Activated CD8-positive, alpha-beta memory T cell treated with anti-CD3 and anti-CD28 coated beads, Interleukin-2, amount 50 U/mL, for 1 hour (primary cell): ENCODE measurements around the gene RHOXF2.
"Not testable (repeated sequence)": the region's sequence is repeated elsewhere in the genome, so short reads cannot be mapped to it uniquely, and the experiment has no call there.

Source experiments
- DNase-seq: peaks from one replicate; pipeline ENCODE4 v3.0.0-alpha.2; 2020; ENCODE audit errors: extremely low read depth

RHOXF2 gene

GRCh38 chrX:120158313-120158712 is at the start of gene RHOXF2:
Gene RHOXF2, plus strand, starts transcription at chrX:120158613. Its CDS starts 138 bp downstream, at chrX:120158751.
- not testable (repeated sequence) for DNase-seq

- DNase-seq: no peak
These were observed 49.0 kb upstream of the RHOXF2 start for GRCh38 chrX:120109378-120109777.

DNA sequence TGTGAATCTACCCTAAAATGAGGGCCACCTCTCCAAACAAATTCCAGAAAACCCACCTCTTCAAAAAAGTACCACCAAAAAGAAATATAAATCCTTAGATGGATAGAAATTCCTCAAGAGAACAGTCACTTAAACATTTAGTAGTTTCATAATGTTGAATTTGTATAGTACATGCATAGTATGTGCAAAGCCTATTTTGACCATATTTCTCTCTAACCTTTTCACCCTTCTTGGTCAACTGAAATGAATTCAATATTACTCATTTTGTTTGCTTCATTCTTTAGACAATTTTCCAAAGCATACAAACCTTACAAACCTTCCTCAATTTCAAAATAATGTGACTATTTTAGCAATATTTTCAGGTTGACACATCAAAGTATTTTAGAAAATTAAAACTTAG is 46.8 kb upstream of the RHOXF2 start:
- no peak for DNase-seq

GRCh38 chrX:120115438-120115963 is 42.9 kb upstream of the RHOXF2 start, which contains the start of gene RHOXF1:
Gene RHOXF1, minus strand, starts transcription at chrX:120115913. Its CDS starts 51 bp downstream, at chrX:120115862.
- DNase-seq: no peak

GRCh38 chrX:120120223-120120622 is 38.2 kb upstream of the RHOXF2 start:
- DNase-seq: no peak

- DNase-seq: no peak
These were observed 33.0 kb upstream of the RHOXF2 start for GRCh38 chrX:120125444-120125843.

- not testable (repeated sequence) for DNase-seq
These were observed 30.0 kb upstream of the RHOXF2 start for GRCh38 chrX:120128306-120128846.

DNA sequence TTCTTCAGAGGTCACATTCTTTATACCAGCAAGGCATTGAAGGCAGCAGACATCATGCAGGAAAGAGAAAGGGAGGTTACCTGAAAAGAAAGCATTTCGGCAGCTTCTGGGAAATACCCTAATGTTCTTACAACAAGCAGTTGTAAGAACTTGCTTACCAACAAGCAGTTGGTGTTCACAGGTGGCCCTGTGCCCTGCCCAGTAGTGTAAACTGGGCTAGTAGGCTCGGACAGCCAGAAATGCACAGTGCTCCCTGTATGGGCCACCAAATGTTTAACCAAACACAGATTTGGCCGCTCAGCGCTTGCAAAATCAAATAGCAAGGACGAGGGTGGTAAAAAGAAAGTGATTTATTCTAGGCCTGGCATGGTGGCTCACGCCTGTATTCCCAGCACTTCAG is 22.3 kb upstream of the RHOXF2 start:
- DNase-seq: no peak

GRCh38 chrX:120136840-120137239 is 21.6 kb upstream of the RHOXF2 start:
- no peak for DNase-seq

DNA sequence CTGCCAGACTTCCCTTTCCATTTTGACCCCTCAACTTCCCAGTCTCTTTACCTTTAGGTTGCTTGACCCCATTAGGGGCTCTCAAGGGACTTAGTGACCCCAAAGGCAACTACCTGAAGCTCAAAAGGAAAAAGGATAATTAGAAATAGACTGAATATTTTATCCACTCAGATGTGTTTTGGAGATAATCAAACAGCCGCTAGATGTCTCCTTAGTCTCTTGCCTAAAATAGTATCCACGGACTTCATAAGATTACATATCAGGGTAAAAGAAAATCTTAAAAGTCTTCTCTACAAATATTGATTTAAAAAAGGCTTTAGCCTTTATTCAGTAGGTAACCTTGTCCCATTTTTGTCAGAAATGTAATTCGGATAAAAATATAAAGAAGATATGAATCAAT is 21.0 kb upstream of the RHOXF2 start:
- DNase-seq: no peak

DNA sequence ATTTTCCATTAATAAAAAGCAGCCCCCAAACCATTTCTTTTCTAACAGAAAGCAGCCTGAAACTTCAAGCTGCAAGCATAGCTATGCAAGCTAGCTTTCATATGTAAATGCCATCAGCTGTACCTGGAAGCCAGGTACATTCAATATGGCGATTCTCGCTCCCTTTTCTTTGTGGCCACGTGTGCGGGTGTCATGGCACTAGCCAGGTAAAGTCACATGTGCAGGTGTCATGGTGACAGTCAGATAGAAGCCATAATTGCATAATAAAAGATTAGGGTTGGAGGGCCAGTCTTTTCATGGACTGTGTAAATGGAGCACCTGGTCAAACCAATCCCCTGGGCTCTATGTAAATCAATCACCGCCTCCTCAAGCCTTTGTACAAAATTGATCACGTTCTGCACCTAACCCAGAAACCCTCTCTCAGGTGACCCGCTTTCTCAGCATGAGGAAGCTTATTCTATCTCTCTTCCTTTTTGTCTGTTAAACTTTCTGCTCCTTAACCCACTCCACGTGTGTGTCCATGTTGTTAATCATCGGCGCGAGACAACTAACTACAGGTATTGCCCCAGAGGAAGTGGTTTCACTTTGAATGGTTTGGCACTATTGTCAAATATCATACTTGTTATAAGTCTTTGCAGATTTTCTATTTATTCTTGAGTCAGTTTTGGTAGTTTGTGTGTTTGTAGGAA is 18.0 kb upstream of the RHOXF2 start:
- DNase-seq: no peak

DNA sequence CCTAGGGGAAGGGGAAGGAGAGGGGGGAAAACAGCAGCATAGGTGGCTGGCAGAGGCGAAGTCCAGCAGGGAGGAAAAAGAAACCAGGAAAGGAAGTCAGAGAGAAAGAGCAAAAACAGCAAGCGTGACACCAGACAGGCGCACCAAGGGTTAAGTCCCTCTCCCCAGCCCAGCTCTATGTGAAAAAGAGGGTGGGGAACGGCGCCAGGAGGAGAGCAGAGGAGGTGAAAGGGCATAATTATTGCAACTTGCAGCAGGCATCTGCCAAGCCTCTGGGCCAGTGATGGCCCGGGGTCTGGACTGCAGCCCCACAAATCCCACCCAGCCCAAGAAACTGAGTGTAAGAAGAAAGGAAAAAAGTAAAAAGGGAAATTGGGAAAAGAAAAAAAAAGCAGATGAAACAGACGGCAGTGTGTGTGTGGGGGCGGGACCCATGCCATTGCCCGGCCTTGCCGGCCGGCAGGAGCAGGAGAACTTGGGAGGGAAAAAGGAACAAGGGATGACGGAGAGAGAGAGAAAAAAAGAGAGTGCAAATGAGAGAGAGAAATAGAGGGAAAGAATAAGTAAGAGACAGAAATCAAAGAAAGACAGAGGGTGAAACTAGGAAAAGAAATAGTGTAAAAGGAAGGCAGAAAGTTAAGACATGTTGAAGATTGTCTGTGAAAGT is 14.1 kb upstream of the RHOXF2 start:
- no peak for DNase-seq

DNA sequence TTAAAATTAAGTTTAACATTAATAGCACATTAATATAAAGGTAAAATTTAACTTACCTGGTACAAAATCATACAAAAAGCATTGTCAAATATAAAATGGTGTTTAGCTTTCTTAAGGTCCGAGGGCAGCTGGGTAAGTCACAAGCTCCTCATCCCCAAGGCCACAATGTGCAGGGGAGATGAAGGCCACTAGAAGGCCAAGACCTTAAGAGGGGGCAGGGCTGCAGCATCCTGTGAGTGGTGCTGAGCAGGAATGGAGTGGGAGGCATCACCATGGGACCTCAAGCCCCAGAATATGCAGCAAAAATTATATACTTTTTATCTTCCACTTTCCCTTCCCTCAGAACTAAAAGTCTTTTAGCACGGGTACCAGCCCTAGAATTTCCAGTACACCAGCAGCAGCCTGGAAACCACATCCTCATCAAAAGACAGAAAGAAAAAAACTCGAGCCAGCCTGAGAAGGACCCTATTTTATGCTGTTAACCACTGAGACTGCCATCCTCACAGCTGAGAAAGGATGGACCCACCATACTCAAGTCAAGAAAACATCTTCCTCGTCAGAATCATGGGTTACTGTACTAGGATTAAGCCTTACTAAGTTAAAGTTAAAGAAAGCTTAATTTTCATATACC is 13.0 kb upstream of the RHOXF2 start:
- DNase-seq: no peak

DNA sequence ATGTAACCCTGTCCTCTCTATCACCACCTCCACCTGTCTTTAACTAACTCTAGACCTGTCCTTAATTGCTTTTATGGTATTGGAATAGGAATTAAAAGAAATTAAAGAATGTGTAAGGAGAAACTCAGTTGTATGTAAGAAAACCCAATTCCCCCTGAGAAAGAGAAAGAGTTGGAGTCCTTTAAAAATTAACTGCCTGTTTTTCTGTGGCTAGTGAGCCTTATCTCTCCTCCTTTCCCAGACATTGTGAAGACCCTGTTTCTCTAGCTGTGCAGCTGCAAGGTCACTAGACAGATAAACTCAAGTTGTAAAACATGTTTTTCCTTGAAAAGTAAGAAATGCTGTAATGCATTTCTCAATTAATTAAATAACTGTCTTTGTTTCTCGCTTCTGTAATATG is 12.1 kb upstream of the RHOXF2 start:
- not testable (repeated sequence) for DNase-seq

DNA sequence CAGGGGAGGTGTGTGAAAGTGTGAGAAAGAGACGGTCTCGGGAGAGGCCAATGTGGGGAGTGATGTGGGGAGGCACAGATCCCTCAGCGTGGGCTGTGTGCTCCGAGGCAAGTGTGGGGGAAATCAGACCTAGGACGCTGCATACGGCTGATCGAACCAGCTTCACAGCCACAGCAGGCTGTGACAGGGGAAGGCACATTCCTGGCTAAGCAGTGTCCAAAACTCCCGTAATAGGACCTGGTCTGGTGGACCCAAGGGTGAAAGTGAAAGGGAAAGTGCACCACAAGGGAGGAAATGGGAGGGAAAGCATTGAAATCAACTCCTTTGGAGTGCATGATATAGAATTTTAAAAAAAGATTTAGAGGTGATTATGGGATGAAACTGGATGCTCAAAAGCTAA is 10.9 kb upstream of the RHOXF2 start:
- DNase-seq: no peak

GRCh38 chrX:120150109-120150744 is 8.2 kb upstream of the RHOXF2 start:
- DNase-seq: not testable (repeated sequence)

GRCh38 chrX:120159086-120159485 is 673 bp downstream of the RHOXF2 start:
- not testable (repeated sequence) for DNase-seq

DNA sequence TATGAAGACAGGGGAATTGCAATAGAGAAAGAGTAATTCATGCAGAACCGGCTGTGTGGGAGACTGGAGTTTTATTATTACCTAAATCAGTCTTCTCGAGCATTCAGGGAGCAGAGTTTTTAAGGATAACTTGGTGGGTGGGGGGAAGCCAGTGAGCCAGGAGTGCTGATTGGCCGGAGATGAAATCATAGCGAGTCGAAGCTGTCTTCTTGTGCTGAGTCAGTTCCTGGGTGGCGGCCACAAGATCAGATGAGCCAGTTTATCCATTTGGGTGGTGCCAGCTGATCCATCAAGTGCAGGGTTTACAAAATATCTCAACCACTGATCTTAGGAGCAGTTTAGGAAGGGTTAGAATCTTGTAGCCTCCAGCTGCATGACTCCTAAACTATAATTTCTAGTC is 34.8 kb downstream of the RHOXF2 start:
- not testable (repeated sequence) for DNase-seq

- not testable (repeated sequence) for DNase-seq
These were observed 35.3 kb downstream of the RHOXF2 start for GRCh38 chrX:120193720-120194119.

GRCh38 chrX:120195786-120196185 is 37.4 kb downstream of the RHOXF2 start:
- DNase-seq: not testable (repeated sequence)

- DNase-seq: not testable (repeated sequence)
These were observed 38.3 kb downstream of the RHOXF2 start for GRCh38 chrX:120196626-120197283.
